ENCODE results near the gene ZNF267. TPM values are rescaled to one million over a fixed set of nuclear protein-coding genes. Genes with fewer than 3 reads are reported as not detected.
"Not testable (repeated sequence)": the region's sequence is repeated elsewhere in the genome, so short reads cannot be mapped to it uniquely, and the experiment has no call there.

The ZNF267 gene
- total RNA-seq (10 to 100 TPM; 10.0 to 16.3 (median 13.6) TPM), polyA plus RNA-seq (1 to 10 TPM; 6.0 to 6.4 TPM)
- long read RNA-seq, donor 1, full-length matches to known transcripts: 7 of 9 reads
- long read RNA-seq, donor 1, partial matches to known transcripts: 0 of 9 reads
- long read RNA-seq, donor 1, other reads (novel, unspliced or antisense): 2 of 9 reads
- long read RNA-seq, donor 2, full-length matches to known transcripts: 12 of 12 reads
- long read RNA-seq, donor 2, partial matches to known transcripts: 0 of 12 reads
- long read RNA-seq, donor 2, other reads (novel, unspliced or antisense): 0 of 12 reads
- long read RNA-seq, donor 3, transcript ZNF267-201 (4 exons, 3,317 nt): major isoform, 14 of 20 reads
- long read RNA-seq, donor 3, partial matches to known transcripts: 1 of 20 reads
- long read RNA-seq, donor 3, other reads (novel, unspliced or antisense): 0 of 20 reads

GRCh38 chr16:31873556-31874365, at the start of gene ZNF267:
Gene ZNF267, plus strand, starts transcription at chr16:31873807. Its CDS starts 160 bp downstream, at chr16:31873967.
- H3K27ac ChIP-seq: peak within 1 kb of the TSS; percentile 82 to 87
- no peaks in the 10 kb centered on the region for H3K27me3 ChIP-seq
- no peaks in the 10 kb centered on the region for H3K36me3 ChIP-seq
- WGBS, 3 donors: 0 to 1% (median 0%) methylated on average over 47 to 57 of the region's 57 CpGs
- TF ChIP-seq POLR2A (IDR thresholded peaks at IDR 0.05): peak; percentile 54
- no peak for TF ChIP-seq CTCF (IDR thresholded peaks at IDR 0.05)
- no peaks in the 10 kb centered on the region for H3K9me3 ChIP-seq
- intact Hi-C loops (cut with DNase I): loop anchor here in 3 of 4 donors (10.0 kb wide), 3 partner anchors 419 to 889 kb away; partner anchors contain the start of genes HSD3B7 (in 2 of the 3) and ARMC5 (in 1 of the 3)
- peak; percentile 94 to 97 (median 96) for DNase-seq
- no peaks in the 10 kb centered on the region for H3K4me1 ChIP-seq (ENCODE audit: insufficient read depth)
- peak within 1 kb of the TSS; percentile 71 for H3K4me3 ChIP-seq

- Histone ChIP-seq H3K27ac (no peak overlapping the region), H3K9me3 (no peaks in the 10 kb centered on the region), H3K4me3 (no peak overlapping the region), H3K27me3 (no peaks in the 10 kb centered on the region), H3K4me1 (ENCODE audit: insufficient read depth) (no peaks in the 10 kb centered on the region), H3K36me3 (no peaks in the 10 kb centered on the region)
- TF ChIP-seq EP300 (IDR thresholded peaks at IDR 0.05) (no peak), CTCF (IDR thresholded peaks at IDR 0.05) (no peak), POLR2A (IDR thresholded peaks at IDR 0.05) (no peak)
- 53 to 63% (median 60%) methylated on average over 3 of the region's 3 CpGs for WGBS, 3 donors
- intact Hi-C loops (cut with DNase I): no loop called here
- DNase-seq: no peak
Observed at GRCh38 chr16:31833047-31833446, 40.6 kb upstream of the ZNF267 start.

GRCh38 chr16:31836396-31836795, 37.2 kb upstream of the ZNF267 start:
- WGBS, 3 donors: 85 to 98% methylated on average over 10 to 20 of the region's 31 CpGs; no CpG with 5 or more reads in 1 of the 3 donors
- DNase-seq; H3K36me3 ChIP-seq; H3K4me1 ChIP-seq (ENCODE audit: insufficient read depth); intact Hi-C loops (cut with DNase I); H3K4me3 ChIP-seq; H3K27me3 ChIP-seq; H3K27ac ChIP-seq; H3K9me3 ChIP-seq: not testable (repeated sequence)

- no peak overlapping the region for H3K4me3 ChIP-seq
- 45 to 64% (median 58%) methylated on average over 7 of the region's 7 CpGs for WGBS, 3 donors
- no peaks in the 10 kb centered on the region for H3K36me3 ChIP-seq
- H3K27me3 ChIP-seq: no peaks in the 10 kb centered on the region
- intact Hi-C loops (cut with DNase I): no loop called here
- H3K4me1 ChIP-seq (ENCODE audit: insufficient read depth): no peaks in the 10 kb centered on the region
- H3K9me3 ChIP-seq: no peaks in the 10 kb centered on the region
- no peak for TF ChIP-seq POLR2A (IDR thresholded peaks at IDR 0.05)
- TF ChIP-seq CTCF (IDR thresholded peaks at IDR 0.05): no peak
- no peak overlapping the region for H3K27ac ChIP-seq
- DNase-seq: no peak
Observed at GRCh38 chr16:31842864-31843263, 30.7 kb upstream of the ZNF267 start.

- H3K36me3 ChIP-seq; H3K9me3 ChIP-seq; H3K4me3 ChIP-seq; H3K4me1 ChIP-seq (ENCODE audit: insufficient read depth); DNase-seq; H3K27ac ChIP-seq; intact Hi-C loops (cut with DNase I); H3K27me3 ChIP-seq: not testable (repeated sequence)
- 81 to 84% (median 83%) methylated on average over 2 of the region's 2 CpGs for WGBS, 3 donors
Observed at GRCh38 chr16:31848572-31848971, 25.0 kb upstream of the ZNF267 start.

Measured in ovary (tissue), 10 donors.